Natural killer cell (primary cell): Measurements from ENCODE around the gene PIP5K1B. TPM values are rescaled to one million over a fixed set of nuclear protein-coding genes. Genes with fewer than 3 reads are reported as not detected.
A peak's percentile ranks its signal among the peaks of the same experiment; 100 is the strongest.

ENCODE experiments used
- ATAC-seq, 3 donors: fragments of 150-1000 bp in 2 of 3; fragments of 200-7000 bp in 1 of 3; cut with Tn5 transposase; 1 replicate in 1 of 3; 2 replicates in 2 of 3; pipeline ENCODE4 v1.10.0; 2021; ENCODE audit warnings: mild to moderate bottlenecking in 2 of 3, moderate library complexity in 2 of 3
- DNase-seq, 2 donors: peaks; one replicate each; pipeline versions ENCODE4 v3.0.0 to v3.0.0-alpha.2; 2013 to 2021; ENCODE audit warnings: mixed read lengths in 1 of 2
- H3K27ac ChIP-seq: one replicate; pipeline ENCODE4 v1.5.1; 2013; ENCODE audit warnings: mild to moderate bottlenecking, low read length
- H3K27me3 ChIP-seq: one replicate; pipeline ENCODE4 v1.6.1; 2013; ENCODE audit warnings: low read length; ENCODE audit not compliant: control insufficient read depth, insufficient read depth
- H3K36me3 ChIP-seq: one replicate; pipeline ENCODE4 v1.6.1; 2013; ENCODE audit warnings: low read length; ENCODE audit not compliant: control insufficient read depth, insufficient read depth
- H3K4me1 ChIP-seq: one replicate; pipeline ENCODE4 v1.6.1; 2013; ENCODE audit warnings: low read length; ENCODE audit not compliant: control insufficient read depth, insufficient read depth
- H3K4me3 ChIP-seq: one replicate; pipeline ENCODE4 v1.5.1; 2013; ENCODE audit warnings: low read length
- H3K9me3 ChIP-seq: one replicate; pipeline ENCODE4 v1.6.1; 2013; ENCODE audit warnings: low read length; ENCODE audit not compliant: control insufficient read depth, insufficient read depth
- H3K27ac Mint-ChIP-seq, 2 donors: one replicate each; pipeline ENCODE4 v1.8.0; 2022; ENCODE audit warnings: mild to moderate bottlenecking in 2 of 2, mixed read lengths in 2 of 2, moderate library complexity in 1 of 2
- H3K27me3 Mint-ChIP-seq, 2 donors: one replicate each; pipeline ENCODE4 v1.8.0; 2022; ENCODE audit warnings: low read depth in 2 of 2, mixed read lengths in 2 of 2
- H3K36me3 Mint-ChIP-seq: one replicate; pipeline ENCODE4 v1.8.0; 2022; ENCODE audit warnings: mixed read lengths
- H3K4me1 Mint-ChIP-seq, 2 donors: one replicate each; pipeline ENCODE4 v1.8.0; 2022; ENCODE audit warnings: mixed read lengths in 2 of 2
- H3K4me3 Mint-ChIP-seq: one replicate; pipeline ENCODE4 v1.8.0; 2022; ENCODE audit warnings: mild to moderate bottlenecking, moderate library complexity, mixed read lengths
- H3K9me3 Mint-ChIP-seq, 2 donors: one replicate each; pipeline ENCODE4 v1.8.0; 2022; ENCODE audit warnings: mixed read lengths in 2 of 2
- WGBS: methylation state at CpG from one replicate; pipeline ENCODE4 v1.1.7; 2013; ENCODE audit warnings: missing lambda C conversion rate; ENCODE audit not compliant: insufficient coverage; 5-methylcytosine and 5-hydroxymethylcytosine counted together
- intact Hi-C: fragments of 100-400 bp; cut with micrococcal nuclease; formaldehyde crosslinking; loops from one replicate; pipeline ENCODE4 v1.14.2; 2022
- total RNA-seq, 4 donors: library from RNA; stranded (reverse); fragments of 120-200 nt in 1 of 4; gene quantifications; one replicate each; pipeline versions ENCODE4 v1.2.3 to v1.2.4, GENCODE V29; 2013 to 2022
- TF ChIP-seq, protein P1 (sequence below): fragments of 200-600 bp; IDR thresholded peaks from one replicate; pipeline ENCODE4 v1.8.0; 2022; ENCODE audit warnings: antibody characterized with exemption

PIP5K1B gene
- total RNA-seq, 3 donors from 2014 or later (not counting 1 experiment from before 2014, with no cell fraction given), result 0.73 to 3.4 (median 1.3) TPM

- Mint-ChIP-seq H3K4me3 (no peak overlapping the region), H3K27ac (no peak overlapping the region), H3K9me3 (no peaks in the 10 kb centered on the region), H3K4me1 (peaks cover 10 to 11% of the 10 kb centered on the region in 2 donors), H3K36me3 (no peaks in the 10 kb centered on the region), H3K27me3 (no peaks in the 10 kb centered on the region)
- intact Hi-C loops, result no loop called here
- H3K27ac ChIP-seq, result no peak overlapping the region
- ATAC-seq, result no peak
- no peaks in the 10 kb centered on the region for H3K27me3 ChIP-seq
- peaks cover 6% of the 10 kb centered on the region for H3K4me1 ChIP-seq
- H3K4me3 ChIP-seq, result no peak overlapping the region
- DNase-seq, result no peak
- TF ChIP-seq, protein P1, sequence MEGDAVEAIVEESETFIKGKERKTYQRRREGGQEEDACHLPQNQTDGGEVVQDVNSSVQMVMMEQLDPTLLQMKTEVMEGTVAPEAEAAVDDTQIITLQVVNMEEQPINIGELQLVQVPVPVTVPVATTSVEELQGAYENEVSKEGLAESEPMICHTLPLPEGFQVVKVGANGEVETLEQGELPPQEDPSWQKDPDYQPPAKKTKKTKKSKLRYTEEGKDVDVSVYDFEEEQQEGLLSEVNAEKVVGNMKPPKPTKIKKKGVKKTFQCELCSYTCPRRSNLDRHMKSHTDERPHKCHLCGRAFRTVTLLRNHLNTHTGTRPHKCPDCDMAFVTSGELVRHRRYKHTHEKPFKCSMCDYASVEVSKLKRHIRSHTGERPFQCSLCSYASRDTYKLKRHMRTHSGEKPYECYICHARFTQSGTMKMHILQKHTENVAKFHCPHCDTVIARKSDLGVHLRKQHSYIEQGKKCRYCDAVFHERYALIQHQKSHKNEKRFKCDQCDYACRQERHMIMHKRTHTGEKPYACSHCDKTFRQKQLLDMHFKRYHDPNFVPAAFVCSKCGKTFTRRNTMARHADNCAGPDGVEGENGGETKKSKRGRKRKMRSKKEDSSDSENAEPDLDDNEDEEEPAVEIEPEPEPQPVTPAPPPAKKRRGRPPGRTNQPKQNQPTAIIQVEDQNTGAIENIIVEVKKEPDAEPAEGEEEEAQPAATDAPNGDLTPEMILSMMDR, result no peak
- H3K36me3 ChIP-seq, result no peaks in the 10 kb centered on the region
- no peaks in the 10 kb centered on the region for H3K9me3 ChIP-seq
- 94% methylated on average over 3 of the region's 3 CpGs for WGBS
Measured at GRCh38 chr9:68974901-68975300, 269.9 kb downstream of the PIP5K1B start.

- H3K4me3 ChIP-seq, result no peak overlapping the region
- H3K36me3 ChIP-seq, result no peaks in the 10 kb centered on the region
- no peaks in the 10 kb centered on the region for H3K9me3 Mint-ChIP-seq
- TF ChIP-seq, protein P1, result no peak
- H3K9me3 ChIP-seq, result no peaks in the 10 kb centered on the region
- no peak for ATAC-seq
- H3K4me3 Mint-ChIP-seq, result no peak overlapping the region
- no peaks in the 10 kb centered on the region for H3K27me3 Mint-ChIP-seq
- DNase-seq, result no peak
- H3K27ac Mint-ChIP-seq, result no peak overlapping the region
- H3K27me3 ChIP-seq, result no peaks in the 10 kb centered on the region
- 76% methylated on average over 4 of the region's 5 CpGs for WGBS
- intact Hi-C loops, result no loop called here
- H3K36me3 Mint-ChIP-seq, result no peaks in the 10 kb centered on the region
- peak overlapping the region; percentile 43 for H3K27ac ChIP-seq
- peaks cover 7% of the 10 kb centered on the region for H3K4me1 ChIP-seq
- H3K4me1 Mint-ChIP-seq, result peaks cover 10 to 12% of the 10 kb centered on the region in 2 donors
Measured at GRCh38 chr9:68975365-68976043, 270.5 kb downstream of the PIP5K1B start.

GRCh38 chr9:68978066-68978465 is 273.0 kb downstream of the PIP5K1B start:
- H3K4me3 Mint-ChIP-seq, result no peak overlapping the region
- H3K4me3 ChIP-seq, result no peak overlapping the region
- H3K36me3 ChIP-seq, result no peaks in the 10 kb centered on the region
- DNase-seq, result no peak
- no peak overlapping the region for H3K27ac ChIP-seq
- H3K4me1 Mint-ChIP-seq, result peaks cover 10 to 12% of the 10 kb centered on the region in 2 donors
- H3K4me1 ChIP-seq, result peaks cover 7% of the 10 kb centered on the region
- H3K9me3 ChIP-seq, result no peaks in the 10 kb centered on the region
- ATAC-seq, result peak in 1 of 3 donors; percentile 52
- intact Hi-C loops, result no loop called here
- no peak overlapping the region for H3K27ac Mint-ChIP-seq
- H3K9me3 Mint-ChIP-seq, result no peaks in the 10 kb centered on the region
- H3K27me3 Mint-ChIP-seq, result no peaks in the 10 kb centered on the region
- TF ChIP-seq, protein P1, result no peak
- WGBS, result 64% methylated on average over 4 of the region's 4 CpGs
- H3K27me3 ChIP-seq, result no peaks in the 10 kb centered on the region
- H3K36me3 Mint-ChIP-seq, result no peaks in the 10 kb centered on the region

DNA sequence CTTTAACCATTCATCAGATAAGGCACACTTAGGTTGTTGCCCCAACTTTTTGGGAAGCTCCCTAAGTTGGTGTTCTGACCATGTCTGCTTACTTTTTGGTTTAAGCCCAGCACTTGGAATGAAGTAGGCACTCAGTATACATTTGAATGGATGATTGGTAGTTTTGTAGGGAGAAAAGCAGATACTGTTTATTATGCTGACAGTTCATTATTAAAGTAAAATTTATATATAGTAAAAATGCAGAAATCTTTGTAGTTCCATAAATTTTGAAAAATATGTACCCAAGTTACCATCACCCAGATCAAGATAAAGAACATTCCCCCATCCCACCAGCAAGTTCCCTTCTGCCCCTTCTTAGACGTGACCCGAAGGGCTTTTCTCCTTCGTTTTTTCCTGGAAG is 273.5 kb downstream of the PIP5K1B start:
- Mint-ChIP-seq H3K4me3 (no peak overlapping the region), H3K36me3 (no peaks in the 10 kb centered on the region), H3K9me3 (no peaks in the 10 kb centered on the region), H3K4me1 (peaks cover 10 to 12% of the 10 kb centered on the region in 2 donors), H3K27ac (no peak overlapping the region), H3K27me3 (no peaks in the 10 kb centered on the region)
- Histone ChIP-seq H3K4me1 (peaks cover 7% of the 10 kb centered on the region), H3K36me3 (no peaks in the 10 kb centered on the region), H3K27me3 (no peaks in the 10 kb centered on the region), H3K4me3 (no peak overlapping the region), H3K9me3 (no peaks in the 10 kb centered on the region), H3K27ac (no peak overlapping the region)
- TF ChIP-seq, protein P1, result no peak
- intact Hi-C loops, result no loop called here
- DNase-seq, result no peak
- 94% methylated on average over 2 of the region's 3 CpGs for WGBS
- no peak for ATAC-seq
